HFFc6 (cell line): Measurements from ENCODE around the gene TNFSF9. TPM values are rescaled to one million over a fixed set of nuclear protein-coding genes. Genes with fewer than 3 reads are reported as not detected.

ENCODE experiments used
- DNase-seq: peaks from one replicate; pipeline ENCODE4 v3.0.0-alpha.2; 2018
- H3K27ac Mint-ChIP-seq: 2 replicates; pipeline ENCODE4 v1.8.0; 2020; ENCODE audit warnings: mild to moderate bottlenecking, mixed read lengths
- H3K27me3 Mint-ChIP-seq: 2 replicates; pipeline ENCODE4 v1.8.0; 2021; ENCODE audit warnings: mild to moderate bottlenecking, moderate library complexity, mixed read lengths; ENCODE audit not compliant: insufficient read depth
- H3K36me3 Mint-ChIP-seq: 2 replicates; pipeline ENCODE4 v1.8.0; 2021; ENCODE audit warnings: low read depth, mixed read lengths
- H3K4me1 Mint-ChIP-seq: 2 replicates; pipeline ENCODE4 v1.8.0; 2020; ENCODE audit warnings: low read depth, mixed read lengths
- H3K4me3 Mint-ChIP-seq: 2 replicates; pipeline ENCODE4 v1.8.0; 2020; ENCODE audit warnings: mild to moderate bottlenecking, moderate library complexity, mixed read lengths
- H3K9me3 Mint-ChIP-seq: 2 replicates; pipeline ENCODE4 v1.8.0; 2020; ENCODE audit warnings: mild to moderate bottlenecking, mixed read lengths
- total RNA-seq, 6 experiments: library from RNA; stranded (reverse); fragmentation: NEBNext Ultra II Directional; extraction: Animal tissue kit (Norgen Biotek cat#: 25700); gene quantifications; 2 replicates in 1 of 6; 3 replicates in 5 of 6; pipeline ENCODE4 v1.2.3, GENCODE V29; 2021
- TF ChIP-seq, protein P1 (sequence below): fragments of 200-600 bp; sonication (generic); IDR thresholded peaks from 2 replicates; pipeline ENCODE4 v1.5.0; 2021; ENCODE audit warnings: antibody characterized with exemption, mild to moderate bottlenecking

Gene TNFSF9
- total RNA-seq, 6 experiments from 2014 or later, result 0.57 to 3.7 (median 3.2) TPM

DNA sequence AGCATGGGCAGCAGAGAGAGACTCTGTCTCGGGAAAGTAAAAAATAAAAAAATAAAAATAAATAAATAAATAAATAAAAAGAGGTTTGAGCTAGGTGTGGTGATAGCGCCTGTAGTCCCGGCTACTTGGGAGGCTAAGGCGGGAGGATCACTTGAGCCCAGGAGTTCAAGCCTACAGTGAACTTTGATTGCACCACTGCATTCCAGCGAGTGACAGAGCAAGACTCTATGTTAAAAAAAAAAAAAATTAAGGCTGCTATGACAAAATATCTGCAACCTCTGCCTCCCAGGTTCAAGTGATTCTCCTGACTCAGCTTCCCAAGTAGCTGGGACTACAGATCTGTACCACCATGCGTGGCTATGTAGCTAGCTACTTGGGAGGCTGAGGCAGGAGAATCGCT is 46.0 kb upstream of the TNFSF9 start:
- H3K9me3 Mint-ChIP-seq, result no peaks in the 10 kb centered on the region
- no peak overlapping the region for H3K4me3 Mint-ChIP-seq
- DNase-seq, result no peak
- no peak overlapping the region for H3K27ac Mint-ChIP-seq
- TF ChIP-seq, protein P1, sequence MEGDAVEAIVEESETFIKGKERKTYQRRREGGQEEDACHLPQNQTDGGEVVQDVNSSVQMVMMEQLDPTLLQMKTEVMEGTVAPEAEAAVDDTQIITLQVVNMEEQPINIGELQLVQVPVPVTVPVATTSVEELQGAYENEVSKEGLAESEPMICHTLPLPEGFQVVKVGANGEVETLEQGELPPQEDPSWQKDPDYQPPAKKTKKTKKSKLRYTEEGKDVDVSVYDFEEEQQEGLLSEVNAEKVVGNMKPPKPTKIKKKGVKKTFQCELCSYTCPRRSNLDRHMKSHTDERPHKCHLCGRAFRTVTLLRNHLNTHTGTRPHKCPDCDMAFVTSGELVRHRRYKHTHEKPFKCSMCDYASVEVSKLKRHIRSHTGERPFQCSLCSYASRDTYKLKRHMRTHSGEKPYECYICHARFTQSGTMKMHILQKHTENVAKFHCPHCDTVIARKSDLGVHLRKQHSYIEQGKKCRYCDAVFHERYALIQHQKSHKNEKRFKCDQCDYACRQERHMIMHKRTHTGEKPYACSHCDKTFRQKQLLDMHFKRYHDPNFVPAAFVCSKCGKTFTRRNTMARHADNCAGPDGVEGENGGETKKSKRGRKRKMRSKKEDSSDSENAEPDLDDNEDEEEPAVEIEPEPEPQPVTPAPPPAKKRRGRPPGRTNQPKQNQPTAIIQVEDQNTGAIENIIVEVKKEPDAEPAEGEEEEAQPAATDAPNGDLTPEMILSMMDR, result no peak
- no peaks in the 10 kb centered on the region for H3K4me1 Mint-ChIP-seq
- H3K36me3 Mint-ChIP-seq, result no peaks in the 10 kb centered on the region
- peaks cover 19% of the 10 kb centered on the region for H3K27me3 Mint-ChIP-seq

DNA sequence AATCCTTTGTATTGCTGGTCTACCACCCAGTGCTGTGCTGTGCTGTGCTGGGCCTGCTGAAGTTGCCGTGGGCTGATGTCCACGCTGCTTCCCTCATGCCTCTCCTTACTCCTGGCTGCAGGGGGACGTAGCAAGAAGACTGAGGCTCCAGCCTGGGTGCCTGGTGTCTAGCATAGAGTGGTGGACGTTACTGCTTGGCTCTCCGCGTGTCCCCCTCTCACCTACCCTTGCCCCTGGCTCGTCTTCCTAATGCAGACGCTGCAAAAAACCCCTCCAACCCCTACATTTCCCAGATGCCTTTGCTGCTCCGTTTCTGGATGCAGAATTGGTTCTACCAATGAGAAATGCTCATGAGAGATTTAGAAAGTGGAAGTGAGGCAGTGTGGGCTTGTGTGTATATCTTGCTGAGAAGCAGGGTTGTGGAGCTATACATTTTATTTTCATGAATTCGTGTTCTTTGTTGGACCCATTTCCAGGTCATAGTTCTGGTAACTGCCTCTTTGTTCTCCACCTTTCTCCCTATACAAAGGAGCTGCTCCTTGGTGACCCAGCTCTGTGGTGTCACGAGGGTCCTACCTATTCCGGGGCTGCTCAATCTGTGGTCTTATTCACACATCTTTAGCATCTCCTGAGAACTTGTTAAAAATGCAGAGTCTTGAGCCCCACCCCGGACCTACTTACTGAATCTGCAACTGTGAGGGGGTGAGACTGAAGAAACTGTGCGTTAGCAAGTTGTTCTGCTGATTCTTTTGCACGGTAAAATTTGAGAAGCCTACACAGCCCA is 41.4 kb upstream of the TNFSF9 start:
- TF ChIP-seq, protein P1, result no peak
- Mint-ChIP-seq H3K4me1 (no peaks in the 10 kb centered on the region), H3K27ac (no peak overlapping the region), H3K27me3 (peaks cover 11% of the 10 kb centered on the region; the same call in 1 of the 2 replicates), H3K4me3 (no peak overlapping the region), H3K9me3 (peaks cover 4% of the 10 kb centered on the region; the same call in 1 of the 2 replicates), H3K36me3 (peaks cover 5% of the 10 kb centered on the region)
- no peak for DNase-seq

DNA sequence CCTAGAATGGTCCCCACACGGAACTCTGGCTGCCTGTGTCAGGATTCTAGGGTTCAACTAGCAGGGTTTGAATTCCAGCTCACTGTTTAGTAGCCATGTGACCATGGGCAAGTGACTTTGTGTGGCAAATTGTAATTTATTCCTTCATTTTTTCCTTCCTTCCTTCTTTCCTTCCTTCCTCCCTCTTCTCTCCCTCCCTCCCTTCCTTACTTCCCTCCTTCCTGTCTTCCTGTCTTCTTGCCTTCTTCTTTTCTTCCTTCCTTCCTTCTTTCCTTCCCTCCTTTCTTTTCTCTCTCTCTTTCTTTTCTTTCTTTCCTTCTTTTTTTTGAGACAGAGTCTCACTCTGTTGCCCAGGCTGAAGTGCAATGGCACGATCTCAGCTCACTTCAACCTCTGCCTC is 40.7 kb upstream of the TNFSF9 start:
- Mint-ChIP-seq H3K27me3 (peaks cover 11% of the 10 kb centered on the region; the same call in 1 of the 2 replicates), H3K4me1 (no peaks in the 10 kb centered on the region), H3K27ac (no peak overlapping the region), H3K9me3 (peaks cover 4% of the 10 kb centered on the region; the same call in 1 of the 2 replicates), H3K4me3 (no peak overlapping the region), H3K36me3 (peaks cover 5% of the 10 kb centered on the region)
- TF ChIP-seq, protein P1, result no peak
- DNase-seq, result no peak

DNA sequence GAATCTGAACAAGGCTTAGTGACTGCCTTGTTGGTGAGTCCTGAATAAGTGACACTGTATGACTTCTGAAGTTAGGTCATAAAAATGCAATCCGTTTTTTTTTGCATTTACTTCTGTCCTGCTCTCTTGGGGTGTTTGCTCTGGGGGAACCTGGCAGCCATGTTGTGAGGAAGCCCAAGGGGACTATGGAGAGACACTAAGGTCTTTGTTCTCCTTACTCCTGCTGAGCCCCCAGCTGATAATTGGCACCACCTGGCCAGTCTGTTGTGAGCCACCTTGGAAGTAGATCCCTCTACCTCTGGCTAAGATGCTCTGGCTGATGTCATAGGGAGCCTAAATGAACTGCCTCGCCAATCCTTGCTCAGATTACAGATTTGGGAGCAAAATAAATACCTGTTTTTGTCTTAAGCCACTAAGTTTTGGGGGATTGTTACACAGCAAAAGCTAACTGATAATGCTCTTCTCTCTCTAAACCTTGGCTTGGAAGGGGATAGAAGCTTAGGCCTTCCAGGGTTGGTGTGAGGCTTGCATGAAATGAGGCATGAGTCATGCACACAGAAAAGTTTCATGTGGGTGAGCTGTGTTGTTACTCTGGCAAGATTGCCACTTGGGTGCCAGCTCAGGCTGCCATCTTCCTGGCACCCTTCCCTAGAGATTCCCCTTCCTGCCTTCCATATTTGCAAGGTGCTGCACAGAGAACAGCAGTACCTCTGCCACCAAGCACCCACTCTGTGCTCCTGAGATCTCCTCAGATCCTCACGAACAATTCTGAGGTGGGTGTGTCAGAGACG is 38.8 kb upstream of the TNFSF9 start:
- Mint-ChIP-seq H3K36me3 (peaks cover 5% of the 10 kb centered on the region), H3K4me3 (no peak overlapping the region), H3K27me3 (peaks cover 11% of the 10 kb centered on the region; the same call in 1 of the 2 replicates), H3K9me3 (peaks cover 4% of the 10 kb centered on the region; the same call in 1 of the 2 replicates), H3K27ac (no peak overlapping the region), H3K4me1 (no peaks in the 10 kb centered on the region)
- TF ChIP-seq, protein P1, result no peak
- no peak for DNase-seq

DNA sequence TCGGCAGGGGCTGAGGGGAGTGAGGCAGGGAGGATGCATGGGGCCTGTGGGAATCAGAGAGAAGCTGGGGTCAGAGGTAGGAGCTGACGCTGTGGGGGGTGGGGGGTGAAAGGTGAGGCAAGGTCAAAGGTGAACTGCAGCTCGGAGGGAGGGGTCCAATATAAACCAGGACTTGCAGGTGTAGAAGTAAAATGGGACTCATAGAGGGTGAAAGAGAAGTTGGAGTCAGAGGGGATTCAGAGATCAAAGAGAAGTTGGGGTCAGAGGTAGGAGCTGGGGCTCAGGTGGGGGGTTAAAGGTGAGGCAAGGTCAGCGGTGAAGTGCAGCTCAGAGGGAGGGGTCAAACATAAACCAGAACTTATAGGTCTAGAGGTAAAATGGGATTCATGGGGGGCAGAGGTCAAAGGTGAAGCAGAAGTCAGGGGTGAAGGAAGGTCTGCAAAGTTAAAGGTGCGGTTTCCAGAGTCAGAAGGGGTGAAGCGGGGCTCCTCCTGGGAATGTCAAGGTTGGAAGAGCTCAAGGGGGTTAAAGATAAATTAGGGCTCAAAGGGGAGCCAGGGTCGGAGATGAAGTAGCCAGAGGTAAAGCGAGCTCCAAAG is 36.3 kb upstream of the TNFSF9 start:
- Mint-ChIP-seq H3K9me3 (peaks cover 4% of the 10 kb centered on the region; the same call in 1 of the 2 replicates), H3K4me3 (no peak overlapping the region), H3K36me3 (peaks cover 5% of the 10 kb centered on the region), H3K4me1 (no peaks in the 10 kb centered on the region), H3K27me3 (peaks cover 11% of the 10 kb centered on the region; the same call in 1 of the 2 replicates), H3K27ac (no peak overlapping the region)
- DNase-seq, result no peak
- TF ChIP-seq, protein P1, result no peak
